Endothelial cell of umbilical vein (primary cell): Measurements from ENCODE around the gene CD300LB.
"Not testable (repeated sequence)": the region's sequence is repeated elsewhere in the genome, so short reads cannot be mapped to it uniquely, and the experiment has no call there.

Experiments used
- CTCF ChIP-seq, 2 donors: IDR thresholded peaks; 1 replicate in 1 of 2; 2 replicates in 1 of 2; pipeline ENCODE4 v1.5.1; 2011; ENCODE audit warnings: low read length in 2 of 2, mild to moderate bottlenecking in 2 of 2, moderate library complexity in 2 of 2, control low read depth in 1 of 2, inconsistent platforms in 1 of 2, low read depth in 1 of 2; ENCODE audit not compliant: insufficient read depth in 1 of 2; ENCODE audit errors: extremely low read depth in 1 of 2
- EZH2 ChIP-seq: IDR thresholded peaks from 2 replicates; pipeline ENCODE4 v1.6.1; 2012; ENCODE audit warnings: borderline replicate concordance, low read depth, mild to moderate bottlenecking, moderate library complexity, low read length, inconsistent platforms; ENCODE audit not compliant: severe bottlenecking
- GATA2 ChIP-seq: IDR thresholded peaks from 2 replicates; pipeline ENCODE4 v1.7.0; 2011; ENCODE audit warnings: low read depth, mild to moderate bottlenecking, moderate library complexity, mixed read lengths, low read length; ENCODE audit not compliant: insufficient read length, insufficient read depth
- JUN ChIP-seq: IDR thresholded peaks from 2 replicates; pipeline ENCODE4 v1.6.1; 2011; ENCODE audit warnings: borderline replicate concordance, low read depth; ENCODE audit not compliant: insufficient read length, insufficient read depth

GRCh38 chr17:74503949-74504348, 27.3 kb downstream of the CD300LB start:
- TF ChIP-seq EZH2; CTCF (IDR thresholded peaks at IDR 0.05; ENCODE audit: extremely low read depth in 1 of 2, insufficient read depth in 1 of 2, low read depth in 1 of 2, low read length in 2 of 2); GATA2; JUN: not testable (repeated sequence)
